ENCODE measurements around the gene GLI3. TPM values are rescaled to one million over a fixed set of nuclear protein-coding genes. Genes with fewer than 3 reads are reported as not detected.
A peak's percentile ranks its signal among the peaks of the same experiment; 100 is the strongest.

GLI3 gene
- total and polyA plus RNA-seq, 9 donors = 7.6 to 25.2 (median 15.6) TPM

GRCh38 chr7:42077271-42078135, 159.5 kb downstream of the GLI3 start:
- no peak for DNase-seq
- H3K27ac ChIP-seq (ENCODE audit: low read length) = no peak overlapping the region
- H3K9me3 ChIP-seq (replicated peaks; ENCODE audit: control insufficient read depth, low read depth, low read length) = no peaks in the 10 kb centered on the region
- WGBS (ENCODE audit: insufficient coverage) = 80% methylated on average over 4 of the region's 9 CpGs
- H3K36me3 ChIP-seq (ENCODE audit: control insufficient read depth, insufficient read depth, low read length) = peaks cover 8% of the 10 kb centered on the region
- H3K27me3 ChIP-seq (ENCODE audit: control insufficient read depth, insufficient read depth, low read length) = no peaks in the 10 kb centered on the region
- peaks cover 5% of the 10 kb centered on the region for H3K4me1 ChIP-seq (ENCODE audit: control insufficient read depth, insufficient read depth, low read length)
- H3K4me3 ChIP-seq (ENCODE audit: low read length) = no peak overlapping the region

- H3K4me1 ChIP-seq (ENCODE audit: control insufficient read depth, insufficient read depth, low read length) = peaks cover 2% of the 10 kb centered on the region
- WGBS (ENCODE audit: insufficient coverage) = no CpG with 5 or more reads among the region's 2 CpGs
- H3K27ac ChIP-seq (ENCODE audit: low read length) = no peak overlapping the region
- peaks cover 8% of the 10 kb centered on the region for H3K36me3 ChIP-seq (ENCODE audit: control insufficient read depth, insufficient read depth, low read length)
- H3K27me3 ChIP-seq (ENCODE audit: control insufficient read depth, insufficient read depth, low read length) = no peaks in the 10 kb centered on the region
- no peak overlapping the region for H3K4me3 ChIP-seq (ENCODE audit: low read length)
- no peak for DNase-seq
- H3K9me3 ChIP-seq (replicated peaks; ENCODE audit: control insufficient read depth, low read depth, low read length) = no peaks in the 10 kb centered on the region
Observed at GRCh38 chr7:42076870-42077269, 160.1 kb downstream of the GLI3 start.

- no peak overlapping the region for H3K4me3 ChIP-seq (ENCODE audit: low read length)
- no peak for DNase-seq
- H3K27me3 ChIP-seq (ENCODE audit: control insufficient read depth, insufficient read depth, low read length) = no peaks in the 10 kb centered on the region
- H3K4me1 ChIP-seq (ENCODE audit: control insufficient read depth, insufficient read depth, low read length) = peaks cover 2% of the 10 kb centered on the region
- no peak overlapping the region for H3K27ac ChIP-seq (ENCODE audit: low read length)
- peaks cover 8% of the 10 kb centered on the region for H3K36me3 ChIP-seq (ENCODE audit: control insufficient read depth, insufficient read depth, low read length)
- H3K9me3 ChIP-seq (replicated peaks; ENCODE audit: control insufficient read depth, low read depth, low read length) = no peaks in the 10 kb centered on the region
Observed at GRCh38 chr7:42075418-42075817, 161.6 kb downstream of the GLI3 start.

- DNase-seq = no peak
- Histone ChIP-seq H3K9me3 (replicated peaks; ENCODE audit: control insufficient read depth, low read depth, low read length) (no peaks in the 10 kb centered on the region), H3K4me1 (ENCODE audit: control insufficient read depth, insufficient read depth, low read length) (peaks cover 2% of the 10 kb centered on the region), H3K27ac (ENCODE audit: low read length) (no peak overlapping the region), H3K27me3 (ENCODE audit: control insufficient read depth, insufficient read depth, low read length) (no peaks in the 10 kb centered on the region), H3K36me3 (ENCODE audit: control insufficient read depth, insufficient read depth, low read length) (peaks cover 8% of the 10 kb centered on the region), H3K4me3 (ENCODE audit: low read length) (no peak overlapping the region)
- 100% methylated on average over 2 of the region's 4 CpGs for WGBS (ENCODE audit: insufficient coverage)
Observed at GRCh38 chr7:42074076-42074475, 162.9 kb downstream of the GLI3 start.

- H3K4me1 ChIP-seq (ENCODE audit: control insufficient read depth, insufficient read depth, low read length) = peaks cover 2% of the 10 kb centered on the region
- H3K27ac ChIP-seq (ENCODE audit: low read length) = no peak overlapping the region
- 40% methylated on average over 1 of the region's 8 CpGs for WGBS (ENCODE audit: insufficient coverage)
- no peak overlapping the region for H3K4me3 ChIP-seq (ENCODE audit: low read length)
- DNase-seq = peak; percentile 82
- H3K36me3 ChIP-seq (ENCODE audit: control insufficient read depth, insufficient read depth, low read length) = peaks cover 7% of the 10 kb centered on the region
- H3K9me3 ChIP-seq (replicated peaks; ENCODE audit: control insufficient read depth, low read depth, low read length) = no peaks in the 10 kb centered on the region
- H3K27me3 ChIP-seq (ENCODE audit: control insufficient read depth, insufficient read depth, low read length) = no peaks in the 10 kb centered on the region
Observed at GRCh38 chr7:42071372-42072261, 165.4 kb downstream of the GLI3 start.

GRCh38 chr7:42070068-42070467, 166.9 kb downstream of the GLI3 start:
- H3K36me3 ChIP-seq (ENCODE audit: control insufficient read depth, insufficient read depth, low read length) = peaks cover 5% of the 10 kb centered on the region
- H3K4me1 ChIP-seq (ENCODE audit: control insufficient read depth, insufficient read depth, low read length) = peaks cover 2% of the 10 kb centered on the region
- no peak overlapping the region for H3K27ac ChIP-seq (ENCODE audit: low read length)
- 92% methylated on average over 2 of the region's 2 CpGs for WGBS (ENCODE audit: insufficient coverage)
- H3K27me3 ChIP-seq (ENCODE audit: control insufficient read depth, insufficient read depth, low read length) = no peaks in the 10 kb centered on the region
- H3K9me3 ChIP-seq (replicated peaks; ENCODE audit: control insufficient read depth, low read depth, low read length) = no peaks in the 10 kb centered on the region
- DNase-seq = no peak
- H3K4me3 ChIP-seq (ENCODE audit: low read length) = no peak overlapping the region

- Histone ChIP-seq H3K9me3 (replicated peaks; ENCODE audit: control insufficient read depth, low read depth, low read length) (no peaks in the 10 kb centered on the region), H3K4me3 (ENCODE audit: low read length) (no peak overlapping the region), H3K27me3 (ENCODE audit: control insufficient read depth, insufficient read depth, low read length) (no peaks in the 10 kb centered on the region), H3K36me3 (ENCODE audit: control insufficient read depth, insufficient read depth, low read length) (peaks cover 4% of the 10 kb centered on the region), H3K4me1 (ENCODE audit: control insufficient read depth, insufficient read depth, low read length) (peaks cover 2% of the 10 kb centered on the region), H3K27ac (ENCODE audit: low read length) (no peak overlapping the region)
- no peak for DNase-seq
- no CpG with 5 or more reads among the region's 1 CpG for WGBS (ENCODE audit: insufficient coverage)
Observed at GRCh38 chr7:42069590-42069989, 167.4 kb downstream of the GLI3 start.

GRCh38 chr7:42068554-42069280, 168.3 kb downstream of the GLI3 start:
- Histone ChIP-seq H3K27ac (ENCODE audit: low read length) (no peak overlapping the region), H3K9me3 (replicated peaks; ENCODE audit: control insufficient read depth, low read depth, low read length) (no peaks in the 10 kb centered on the region), H3K36me3 (ENCODE audit: control insufficient read depth, insufficient read depth, low read length) (no peaks in the 10 kb centered on the region), H3K27me3 (ENCODE audit: control insufficient read depth, insufficient read depth, low read length) (no peaks in the 10 kb centered on the region), H3K4me1 (ENCODE audit: control insufficient read depth, insufficient read depth, low read length) (peaks cover 2% of the 10 kb centered on the region), H3K4me3 (ENCODE audit: low read length) (no peak overlapping the region)
- no peak for DNase-seq
- WGBS (ENCODE audit: insufficient coverage) = 52% methylated on average over 8 of the region's 11 CpGs

GRCh38 chr7:42065942-42066341, 171.1 kb downstream of the GLI3 start:
- 73% methylated on average over 5 of the region's 7 CpGs for WGBS (ENCODE audit: insufficient coverage)
- Histone ChIP-seq H3K27ac (ENCODE audit: low read length) (no peak overlapping the region), H3K27me3 (ENCODE audit: control insufficient read depth, insufficient read depth, low read length) (no peaks in the 10 kb centered on the region), H3K36me3 (ENCODE audit: control insufficient read depth, insufficient read depth, low read length) (no peaks in the 10 kb centered on the region), H3K4me3 (ENCODE audit: low read length) (no peak overlapping the region), H3K9me3 (replicated peaks; ENCODE audit: control insufficient read depth, low read depth, low read length) (no peaks in the 10 kb centered on the region), H3K4me1 (ENCODE audit: control insufficient read depth, insufficient read depth, low read length) (no peaks in the 10 kb centered on the region)
- no peak for DNase-seq

GRCh38 chr7:42065015-42065414, 172.0 kb downstream of the GLI3 start:
- H3K4me3 ChIP-seq (ENCODE audit: low read length) = no peak overlapping the region
- no peaks in the 10 kb centered on the region for H3K4me1 ChIP-seq (ENCODE audit: control insufficient read depth, insufficient read depth, low read length)
- H3K9me3 ChIP-seq (replicated peaks; ENCODE audit: control insufficient read depth, low read depth, low read length) = no peaks in the 10 kb centered on the region
- H3K27me3 ChIP-seq (ENCODE audit: control insufficient read depth, insufficient read depth, low read length) = no peaks in the 10 kb centered on the region
- H3K36me3 ChIP-seq (ENCODE audit: control insufficient read depth, insufficient read depth, low read length) = no peaks in the 10 kb centered on the region
- no peak overlapping the region for H3K27ac ChIP-seq (ENCODE audit: low read length)
- DNase-seq = no peak
